ENCODE data around the gene ACAA2. TPM values are rescaled to one million over a fixed set of nuclear protein-coding genes. Genes with fewer than 3 reads are reported as not detected.

The ACAA2 gene
- total and polyA plus RNA-seq, 2 of the 8 experiments (the other 6 are each of a cell fraction or from before 2014, with no cell fraction given) = 63.4 to 151 TPM

GRCh38 chr18:49778826-49779465 is 34.4 kb downstream of the ACAA2 start:
- DNase-seq (ENCODE audit: low read depth in 1 of 2, low spot score in 2 of 2) (no peak), FAIRE-seq (no peak)
- H3K56ac ChIP-seq (replicated peaks; ENCODE audit: insufficient read length, low read depth, low read length) = no peak overlapping the region
- no peaks in the 10 kb centered on the region for H3K4me1 ChIP-seq (replicated peaks in 1 of 4; ENCODE audit: control insufficient read depth in 3 of 4, insufficient read depth in 4 of 4, low read length in 3 of 4)
- H4K8ac ChIP-seq (ENCODE audit: extremely low read depth, insufficient read depth, low read length) = no peak overlapping the region
- no peak overlapping the region for H2BK5ac ChIP-seq (ENCODE audit: low read depth, low read length)
- no peaks in the 10 kb centered on the region for H4K20me1 ChIP-seq (replicated peaks in 1 of 2; ENCODE audit: control insufficient read depth in 1 of 2, insufficient read depth in 2 of 2, low read length in 2 of 2)
- H2BK12ac ChIP-seq (ENCODE audit: low read depth, low read length) = 0 out of 2 replicates have a peak overlapping the region, but pooled peaks have one; percentile 9
- H2BK120ac ChIP-seq (replicated peaks; ENCODE audit: low read depth, low read length) = no peak overlapping the region
- no peak overlapping the region for H3K23ac ChIP-seq (ENCODE audit: insufficient read length)
- peaks cover 0 to 5% of the 10 kb centered on the region in 2 experiments; a peak in 1 of 4 replicates for H3K9me3 ChIP-seq (ENCODE audit: insufficient read depth in 2 of 2, low read depth in 1 of 2, low read length in 1 of 2)
- no peak overlapping the region for H3K4me3 ChIP-seq (ENCODE audit: extremely low read depth in 1 of 4, insufficient read depth in 2 of 4, low read depth in 3 of 4, low read length in 4 of 4)
- H3K27ac ChIP-seq (ENCODE audit: low read depth, low read length) = no peak overlapping the region
- no peaks in the 10 kb centered on the region for H3K27me3 ChIP-seq (replicated peaks in 1 of 4; ENCODE audit: control insufficient read depth in 3 of 4, extremely low read depth in 1 of 4, insufficient read depth in 3 of 4, low read length in 3 of 4)
- POLR2A ChIA-PET (ENCODE audit: partially characterized antibody) = no interaction called here
- no peaks in the 10 kb centered on the region for H3K79me2 ChIP-seq (ENCODE audit: control insufficient read depth in 1 of 2, insufficient read depth in 2 of 2, low read length in 2 of 2)
- no peaks in the 10 kb centered on the region for H3K23me2 ChIP-seq (ENCODE audit: low read depth, low read length)
- no peak overlapping the region for H3K14ac ChIP-seq (ENCODE audit: insufficient read length)
- no peak overlapping the region for H3K4me2 ChIP-seq (ENCODE audit: insufficient read depth in 1 of 2, low read depth in 2 of 2, low read length in 2 of 2)
- no peak overlapping the region for H3K18ac ChIP-seq (ENCODE audit: extremely low read depth, low read length)
- no peak overlapping the region for H2AFZ ChIP-seq (ENCODE audit: low read length)
- no peaks in the 10 kb centered on the region for H3K79me1 ChIP-seq (ENCODE audit: low read depth, low read length)
- H2BK15ac ChIP-seq (ENCODE audit: low read length) = no peak overlapping the region
- H4K5ac ChIP-seq (ENCODE audit: insufficient read length, low read depth, low read length) = no peak overlapping the region
- no peak overlapping the region for H2AK5ac ChIP-seq (ENCODE audit: low read depth, low read length)
- no peak overlapping the region for H3K4ac ChIP-seq (replicated peaks; ENCODE audit: insufficient read length, low read depth, low read length)
- H3K36me3 ChIP-seq (ENCODE audit: control insufficient read depth in 2 of 4, insufficient read depth in 4 of 4, low read length in 3 of 4) = peaks cover 0 to 33% (median 17%) of the 10 kb centered on the region in 4 experiments; a peak in 6 of 8 replicates
- H3K9ac ChIP-seq (replicated peaks in 1 of 4; ENCODE audit: extremely low read depth in 1 of 4, low read depth in 3 of 4, low read length in 3 of 4) = no peak overlapping the region
- H2BK20ac ChIP-seq (ENCODE audit: low read length) = no peak overlapping the region
- no peak overlapping the region for H4K91ac ChIP-seq (replicated peaks; ENCODE audit: insufficient read length, low read length)
- CTCF ChIA-PET (ENCODE audit: partially characterized antibody) = interaction anchor here (0.6 to 2.2 kb wide), 7 partner anchors 11 to 463 kb away, joined by 3 to 5 read pairs (median 3); no protein-coding TSS in a partner anchor
- WGBS, 2 experiments (ENCODE audit: extremely low coverage in 1 of 2, insufficient coverage in 1 of 2, insufficient read length in 1 of 2, insufficient replicate concordance in 2 of 2, low coverage in 1 of 2, low lambda C conversion rate in 2 of 2, missing lambda C conversion rate in 1 of 2) = 82% methylated on average over 7 of the region's 8 CpGs; no CpG with 5 or more reads in 1 of the 2 experiments
- TF ChIP-seq YY1 (IDR thresholded peaks at IDR 0.05; ENCODE audit: low read depth, low read length) (0 out of 2 replicates have a peak, but pooled peaks have one; percentile 23), CEBPB (IDR thresholded peaks at IDR 0.05; ENCODE audit: low read depth, low read length) (no peak)
